OCI-M2 (cell line): ENCODE data around the gene PPIE.

Experiments
- DNase-seq: peaks from one replicate; lab custom pipeline; 2025; ENCODE audit not compliant: unreplicated experiment; lab: John Stamatoyannopoulos, UW

PPIE gene

DNA sequence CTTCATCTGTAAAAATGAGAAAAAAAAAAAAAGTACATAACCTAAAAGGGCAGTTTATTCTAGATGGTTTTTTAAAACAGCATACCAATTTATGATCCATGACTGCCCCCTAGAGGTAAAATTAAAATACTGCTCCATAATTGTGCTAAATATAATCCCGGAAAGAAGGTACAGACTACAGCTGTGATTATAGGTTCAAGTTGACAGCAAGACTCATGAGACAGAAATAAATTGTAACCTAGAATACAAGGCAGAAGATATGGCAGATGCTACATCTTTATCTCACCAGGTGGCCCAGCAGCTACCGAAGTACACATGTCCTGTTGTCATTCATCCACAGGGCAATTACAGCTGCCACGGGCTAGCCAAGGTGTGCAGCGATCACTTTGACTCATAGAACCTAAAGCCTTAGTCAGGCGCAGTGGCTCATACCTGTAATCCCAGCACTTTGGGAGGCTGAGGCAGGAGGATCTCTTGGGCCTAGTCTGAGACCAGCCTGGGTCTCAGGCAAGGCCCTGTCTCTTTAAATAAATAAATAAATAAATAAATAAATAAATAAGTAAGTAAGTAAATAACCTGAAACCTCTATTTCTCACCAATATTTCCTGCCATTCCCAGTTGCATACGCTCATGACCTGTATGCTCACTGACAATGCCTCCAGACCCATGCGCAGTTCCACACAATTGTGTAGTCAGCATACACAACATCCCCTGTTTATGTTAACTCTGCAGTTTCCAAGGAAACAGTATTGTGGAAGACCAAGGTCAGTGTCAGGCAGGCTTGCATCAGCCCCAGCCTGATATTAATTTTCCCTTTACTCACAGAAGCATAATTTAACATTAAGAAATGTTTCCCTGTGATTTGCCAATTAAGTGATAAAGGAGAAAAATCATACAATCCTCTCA, 18.3 kb upstream of the PPIE start:
- DNase-seq, result no peak

DNA sequence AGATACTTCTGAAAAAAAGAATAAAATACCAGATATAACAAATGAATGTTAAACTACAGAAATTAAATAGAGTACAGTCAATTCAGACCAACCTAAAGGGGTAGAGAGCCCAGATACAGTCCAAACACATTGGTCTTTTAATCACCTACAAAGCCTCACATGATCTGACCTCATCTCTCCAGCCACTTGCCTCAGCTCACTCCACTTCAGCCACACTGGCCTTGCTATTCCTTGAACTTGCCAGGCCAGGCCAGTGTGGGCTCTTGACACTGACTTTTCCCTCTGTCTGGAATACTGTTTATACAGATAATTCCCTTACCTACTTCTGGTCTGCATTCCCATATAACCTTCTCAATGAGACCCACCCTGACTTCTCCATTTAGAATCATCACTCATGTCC, 17.0 kb upstream of the PPIE start:
- no peak for DNase-seq

DNA sequence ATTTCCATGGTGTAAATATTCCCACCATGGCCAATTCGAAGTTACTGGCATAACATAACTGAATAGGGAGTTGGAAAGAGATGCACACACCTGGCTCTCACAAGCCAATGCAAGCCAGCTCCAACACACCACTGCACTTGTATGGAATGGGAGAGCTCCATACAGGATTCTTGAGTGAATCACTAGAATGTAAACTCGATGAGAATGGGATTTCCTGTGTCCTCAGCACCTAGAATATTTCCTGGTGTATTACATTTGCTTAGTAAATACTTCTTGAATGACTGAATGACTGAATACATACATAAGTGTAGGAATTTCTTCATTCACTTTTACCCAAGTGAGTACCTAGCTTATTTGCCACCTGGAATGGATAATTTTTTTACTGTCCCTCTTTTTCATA, 16.2 kb upstream of the PPIE start:
- no peak for DNase-seq

DNA sequence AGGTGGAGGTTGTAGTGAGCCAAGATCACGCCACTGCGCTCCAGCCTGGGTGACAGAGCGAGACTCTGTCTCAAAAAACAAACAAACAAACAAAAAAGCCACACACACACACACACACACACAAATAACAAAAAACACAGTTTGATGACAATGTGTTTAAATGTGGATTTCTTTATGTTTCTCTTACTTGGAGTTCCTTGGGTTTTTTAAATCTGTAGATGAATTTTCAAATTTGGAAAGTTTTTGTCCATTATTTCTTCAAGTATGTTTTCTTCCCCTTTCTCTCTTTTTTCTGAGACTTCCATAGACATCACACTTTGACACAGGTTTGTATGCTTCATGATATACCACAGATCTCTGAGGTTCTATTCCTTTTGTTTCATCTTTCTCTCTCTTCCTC, 12.1 kb upstream of the PPIE start:
- DNase-seq, result no peak

DNA sequence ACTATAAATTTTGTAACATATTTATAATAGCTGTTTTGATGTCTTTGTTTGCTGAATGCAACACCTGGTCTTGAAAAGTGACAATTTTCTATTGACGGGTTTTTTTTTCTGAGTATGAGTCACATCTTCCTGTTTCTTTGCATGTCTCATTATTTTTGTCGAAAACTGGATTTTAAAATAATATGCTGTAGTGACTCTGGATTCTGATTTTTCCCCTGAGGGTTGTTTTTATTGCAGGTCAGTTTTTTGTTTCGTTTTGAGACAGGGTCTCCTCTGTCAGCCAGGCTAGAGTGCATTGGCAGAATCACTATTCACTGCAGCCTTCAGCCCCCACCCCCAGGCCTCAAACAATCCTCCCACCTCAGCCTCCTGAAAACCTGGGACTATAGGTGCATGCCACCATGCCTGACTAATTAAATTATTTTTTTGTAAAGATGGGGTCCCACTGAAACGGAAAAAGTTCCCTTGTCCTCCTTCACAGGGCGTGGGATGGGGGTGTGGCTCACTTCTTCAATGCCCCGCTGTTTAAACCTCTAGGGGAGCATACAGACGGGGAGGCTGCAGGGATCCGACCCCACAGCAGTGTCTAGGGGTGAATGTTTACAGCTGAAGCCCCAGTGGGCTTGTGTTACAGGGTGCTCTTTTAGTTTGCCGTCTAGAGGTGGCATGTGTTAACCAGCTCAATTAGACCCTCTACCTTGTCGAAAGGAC, 11.3 kb upstream of the PPIE start:
- no peak for DNase-seq

DNA sequence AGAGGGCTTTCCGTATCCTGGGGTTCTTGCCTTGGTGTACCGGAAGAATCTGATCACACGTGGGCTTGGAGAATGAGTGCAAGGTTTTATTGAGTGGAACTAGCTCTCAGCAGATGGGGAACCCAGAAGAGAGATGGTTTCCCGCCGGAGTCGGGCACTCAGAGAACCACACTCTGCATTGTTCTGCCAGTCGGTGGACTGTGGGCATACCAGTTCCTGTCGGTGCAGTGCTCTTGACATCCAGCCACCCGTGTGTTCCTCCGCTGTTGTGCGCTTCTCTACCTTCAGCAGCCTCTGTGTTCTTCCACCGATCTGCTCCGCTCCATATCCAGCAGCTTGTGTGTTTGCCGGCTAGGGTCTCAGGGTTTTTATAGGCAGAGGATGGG, 10.8 kb upstream of the PPIE start:
- DNase-seq, result no peak

DNA sequence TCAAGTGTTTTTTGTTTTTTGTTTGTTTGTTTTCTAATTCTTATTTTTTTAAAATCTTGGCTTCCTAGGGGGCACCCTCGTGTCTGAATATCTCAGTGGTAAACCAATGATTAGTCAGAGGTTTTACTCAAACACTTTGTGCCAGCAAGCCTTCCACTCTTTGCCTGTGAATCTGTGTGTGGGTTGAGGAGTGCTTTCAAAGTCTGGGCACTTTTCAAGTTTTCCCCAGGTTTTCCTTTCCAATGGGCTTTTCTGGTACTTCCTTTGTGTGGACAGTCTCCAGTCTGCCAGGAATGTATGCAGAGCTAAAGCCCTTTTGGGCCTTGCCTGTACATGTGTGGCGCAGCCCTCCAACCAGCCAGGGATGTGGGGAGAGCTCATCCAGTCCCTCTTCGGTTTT, 9.7 kb upstream of the PPIE start:
- no peak for DNase-seq

DNA sequence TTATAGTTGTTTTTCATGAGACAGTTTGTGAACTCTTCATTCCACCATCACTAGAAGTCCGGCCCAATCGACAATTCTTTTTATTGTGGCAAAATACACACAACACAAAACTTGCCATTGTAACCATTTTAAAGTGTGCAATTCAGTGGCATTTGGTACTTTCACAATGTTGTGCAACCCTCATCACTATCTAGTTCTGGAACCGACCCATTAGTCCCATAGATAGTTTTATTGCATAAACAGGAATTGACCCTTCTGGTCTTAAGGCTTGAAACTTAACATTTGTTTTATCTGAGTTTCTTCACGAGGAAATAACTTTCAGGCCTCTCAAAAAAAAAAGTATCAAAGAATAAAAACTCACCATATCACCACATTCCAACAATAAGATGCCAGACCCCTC, 8.8 kb upstream of the PPIE start:
- no peak for DNase-seq

DNA sequence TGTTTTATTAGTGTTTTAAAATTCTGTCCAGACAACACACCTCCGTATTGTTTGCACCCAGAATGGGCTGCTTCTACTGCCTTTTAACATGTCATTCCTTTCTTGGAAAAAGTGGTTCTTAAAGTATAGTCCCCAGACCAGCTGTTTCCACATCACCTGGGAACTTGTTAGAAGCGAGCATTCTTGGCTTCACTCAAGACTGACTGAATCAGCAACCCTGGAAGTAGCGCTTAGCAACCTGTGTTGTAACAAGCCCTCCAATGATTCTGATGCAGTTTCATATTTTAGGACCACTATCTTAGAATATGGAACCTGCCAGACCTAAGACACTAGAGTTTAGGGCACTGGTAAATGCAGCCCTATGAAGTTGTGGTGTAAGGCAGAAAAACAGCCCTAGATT, 6.0 kb upstream of the PPIE start:
- DNase-seq, result no peak

DNA sequence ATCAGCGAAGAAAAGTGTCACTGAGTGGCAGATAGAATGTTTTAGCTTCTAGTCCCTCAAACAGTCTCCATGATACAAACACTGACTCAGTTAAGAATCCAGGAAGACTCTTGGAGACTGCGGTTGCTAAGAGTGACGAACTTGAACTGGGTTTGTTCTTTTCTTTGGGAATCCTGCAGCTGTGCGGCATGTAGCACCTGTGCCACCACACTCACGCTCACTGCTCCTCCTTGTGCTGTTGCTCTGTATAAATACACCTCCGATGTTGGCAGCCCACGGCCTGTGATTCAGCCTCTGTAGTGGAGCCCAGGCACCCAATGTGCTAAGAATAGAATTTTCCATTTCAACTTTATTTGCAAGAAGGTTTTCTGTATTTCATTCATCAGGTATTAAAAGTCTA, 5.5 kb upstream of the PPIE start:
- DNase-seq, result no peak

DNA sequence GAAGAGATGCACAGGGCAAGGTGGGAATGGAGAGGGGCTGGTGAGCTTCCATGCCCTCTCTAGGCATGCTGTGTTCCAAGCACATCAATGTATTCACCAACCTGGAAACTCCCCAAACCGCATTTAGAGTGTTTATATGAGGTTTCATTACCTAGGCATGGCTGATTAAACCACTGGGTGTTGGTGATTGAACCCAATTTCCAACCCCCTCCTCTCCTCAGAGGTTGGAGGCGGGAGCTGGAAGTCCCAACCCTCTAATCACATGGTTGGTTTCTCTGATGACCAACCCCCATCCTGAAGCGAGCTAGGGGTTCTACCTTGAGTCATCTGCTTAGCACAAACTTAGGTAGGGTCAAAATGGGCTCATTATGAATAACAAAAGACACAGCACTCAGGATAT, 3.0 kb upstream of the PPIE start:
- no peak for DNase-seq

DNA sequence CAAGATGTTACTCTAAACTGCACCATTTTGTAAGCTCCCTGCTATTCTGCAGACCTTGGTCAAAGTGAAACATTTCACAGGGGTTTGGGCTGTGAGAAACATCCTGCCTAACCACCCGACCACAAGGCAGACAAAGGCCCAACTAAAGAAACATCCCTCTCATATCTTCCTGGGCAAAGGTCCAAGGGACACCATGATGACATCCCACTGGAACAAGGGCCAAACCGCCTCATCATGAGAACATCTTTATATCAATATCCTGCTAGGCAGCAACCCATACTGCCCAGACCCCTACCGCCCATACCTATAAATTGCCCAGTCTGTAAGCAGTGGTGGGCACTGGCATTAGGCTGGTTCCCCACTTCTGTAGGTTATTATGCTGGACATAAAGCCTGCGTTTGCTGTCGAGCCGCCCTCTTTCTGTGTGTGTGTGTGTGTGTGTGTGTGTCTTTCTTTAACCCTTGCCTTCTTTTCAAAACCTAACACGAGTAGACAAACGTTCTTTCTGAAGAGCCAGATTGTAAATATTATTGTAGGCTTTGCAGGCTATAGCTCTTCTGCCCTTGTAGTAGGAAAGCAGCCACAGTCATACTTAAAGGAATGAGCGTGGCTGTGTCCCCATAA, 1.0 kb upstream of the PPIE start:
- no peak for DNase-seq

DNA sequence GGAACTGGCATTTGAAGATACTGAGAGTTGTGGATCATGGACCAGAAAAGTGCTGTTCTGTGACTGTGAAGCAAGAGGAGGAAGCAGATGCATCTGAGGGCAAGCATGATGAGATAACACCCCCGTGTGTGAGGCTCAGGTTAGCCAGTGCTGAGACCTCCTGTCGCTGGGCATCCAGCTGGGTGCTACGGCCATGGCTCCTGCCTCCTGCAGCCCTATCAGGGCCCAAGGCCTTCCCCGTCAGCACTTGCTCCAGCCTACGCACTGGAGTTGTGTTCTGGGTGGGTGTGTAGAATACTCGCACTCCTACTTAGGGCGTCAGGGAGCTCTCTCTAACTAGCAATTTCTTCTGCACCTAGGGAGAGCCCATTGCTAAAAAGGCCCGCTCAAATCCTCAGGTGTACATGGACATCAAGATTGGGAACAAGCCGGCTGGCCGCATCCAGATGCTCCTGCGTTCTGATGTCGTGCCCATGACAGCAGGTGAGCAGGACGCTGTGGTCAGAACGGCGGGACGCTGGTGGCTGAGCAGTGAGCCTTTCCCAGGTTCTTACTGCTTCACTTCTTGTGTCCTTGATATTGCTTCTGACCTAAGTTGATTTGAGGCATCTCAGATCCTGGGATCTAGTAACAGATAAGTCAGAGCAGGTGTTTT, 6.5 kb downstream of the PPIE start:
- no peak for DNase-seq

DNA sequence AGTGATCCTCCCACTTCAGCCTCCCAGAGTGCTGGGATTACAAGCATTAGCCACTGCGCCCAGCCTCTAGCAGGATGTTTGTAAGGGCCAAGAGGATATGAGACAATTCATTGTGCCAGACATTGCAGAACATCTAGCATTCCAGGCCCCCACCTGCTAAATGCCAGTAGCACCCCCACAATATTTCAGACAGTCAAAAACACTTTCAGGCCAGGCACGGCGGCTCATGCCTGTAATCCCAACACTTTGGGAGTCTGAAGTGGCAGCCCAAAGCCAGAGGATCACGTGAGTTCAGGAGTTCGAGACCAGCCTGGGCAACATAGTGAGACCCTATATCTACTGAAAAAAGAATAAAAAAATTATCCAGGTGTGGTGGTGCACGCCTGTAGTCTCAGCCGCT, 12.9 kb downstream of the PPIE start:
- no peak for DNase-seq

DNA sequence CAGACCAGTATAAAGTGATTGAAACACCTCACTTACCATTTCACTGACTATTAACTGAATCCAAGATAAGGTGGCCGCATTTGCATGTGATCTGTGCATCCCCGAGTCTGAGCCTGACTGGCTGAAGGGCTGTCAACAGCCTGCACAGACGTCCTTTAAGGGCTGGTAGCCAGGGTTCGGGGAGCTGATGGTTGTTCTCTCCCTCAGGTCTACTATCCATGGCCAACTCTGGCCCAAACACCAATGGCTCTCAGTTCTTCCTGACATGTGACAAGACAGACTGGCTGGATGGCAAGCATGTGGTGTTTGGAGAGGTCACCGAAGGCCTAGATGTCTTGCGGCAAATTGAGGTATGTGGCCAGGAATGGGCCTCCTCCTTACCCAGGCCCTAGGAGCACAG, 14.0 kb downstream of the PPIE start:
- no peak for DNase-seq

DNA sequence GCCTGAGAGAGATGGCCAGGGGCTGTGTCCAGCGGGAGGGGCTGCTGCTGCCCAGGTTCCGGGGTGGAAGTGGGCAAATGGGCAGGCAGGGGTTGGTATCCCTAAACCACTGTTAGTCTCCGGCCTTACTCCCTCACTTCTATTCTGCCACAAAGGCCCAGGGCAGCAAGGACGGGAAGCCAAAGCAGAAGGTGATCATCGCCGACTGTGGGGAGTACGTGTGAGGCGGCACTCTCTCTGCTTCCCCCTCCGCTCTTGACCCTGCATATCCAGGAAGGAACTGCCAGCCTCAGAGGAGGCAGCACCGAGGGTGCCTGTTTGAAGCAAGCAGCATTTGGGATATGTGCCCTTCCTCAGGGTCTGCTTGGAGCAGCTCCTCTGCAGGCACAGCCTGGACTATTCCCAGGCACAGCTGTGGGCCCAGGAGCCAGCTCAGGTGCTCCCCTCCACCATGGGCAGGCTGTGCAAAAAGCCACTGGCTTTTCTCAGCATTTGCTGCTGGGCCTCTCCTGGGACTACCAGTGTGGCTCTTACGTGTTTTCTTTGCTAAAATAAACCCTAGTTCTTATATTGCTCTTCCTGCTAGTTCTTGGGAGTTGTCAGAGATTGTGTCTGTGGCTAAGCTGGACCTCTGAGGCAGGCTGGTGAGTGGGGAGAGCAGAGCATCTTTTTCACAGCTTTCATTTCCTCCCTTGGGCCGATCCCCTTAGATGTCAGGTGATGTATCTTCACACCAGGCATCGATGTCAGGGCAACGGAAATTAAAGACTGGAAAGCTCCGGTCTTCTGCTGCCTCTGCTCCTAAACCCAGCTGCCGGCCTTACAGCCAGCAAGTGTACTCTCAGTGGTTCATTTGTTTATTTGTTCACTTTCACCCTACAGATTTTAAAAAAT, 14.7 kb downstream of the PPIE start:
- no peak for DNase-seq

DNA sequence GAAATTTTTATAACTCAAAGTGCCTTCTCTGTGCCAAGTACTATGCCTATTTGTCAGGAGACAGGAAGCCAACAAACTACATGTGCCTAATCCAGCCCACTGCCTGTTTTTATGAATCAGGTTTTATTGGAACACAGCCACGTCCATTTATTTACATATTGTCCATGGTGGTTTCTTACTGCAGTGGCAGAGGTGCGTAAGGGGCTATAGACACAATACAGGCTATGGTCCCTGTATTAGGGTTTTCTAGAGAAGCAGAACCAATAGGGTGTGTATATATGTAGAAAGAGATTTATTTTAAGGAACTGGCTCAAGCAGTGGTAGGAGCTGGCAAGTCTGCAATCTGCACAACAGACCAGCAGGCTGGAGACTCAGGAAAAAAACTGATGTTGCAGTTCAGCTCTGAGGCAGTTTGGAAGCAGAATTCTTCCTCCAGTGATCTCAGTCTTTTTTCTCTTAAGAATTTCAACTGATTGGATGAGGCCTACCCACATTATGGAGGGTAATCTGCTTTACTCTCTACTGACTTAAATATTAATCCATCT, 15.4 kb downstream of the PPIE start:
- no peak for DNase-seq

DNA sequence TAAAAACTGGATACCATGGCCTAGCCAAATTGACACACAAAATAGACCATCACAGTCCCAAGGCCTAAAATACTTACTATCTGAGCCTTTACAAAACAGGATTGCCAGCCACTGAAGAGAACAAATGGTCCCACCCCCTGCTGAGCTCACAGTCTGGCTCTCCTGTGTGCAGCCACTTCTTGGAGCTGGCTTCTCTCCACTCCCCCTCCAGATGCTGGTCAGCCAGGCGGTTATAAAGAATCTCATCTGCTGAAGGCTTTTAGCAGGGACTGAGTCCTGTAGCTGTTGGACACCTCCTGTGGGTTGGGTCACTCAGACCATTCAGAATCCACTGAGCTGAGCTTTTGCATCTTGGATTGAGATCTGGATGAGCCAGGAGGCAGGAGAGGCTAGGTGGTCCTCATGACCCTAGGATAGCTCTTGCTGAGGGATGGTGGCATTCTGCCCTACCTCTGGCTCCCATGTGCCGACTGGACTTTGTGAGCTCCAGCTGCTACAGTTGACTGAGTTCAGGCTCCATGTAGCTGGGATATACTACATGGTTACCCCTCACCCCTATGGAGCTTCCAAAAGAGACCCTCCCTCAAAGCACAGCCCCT, 16.3 kb downstream of the PPIE start:
- no peak for DNase-seq

DNA sequence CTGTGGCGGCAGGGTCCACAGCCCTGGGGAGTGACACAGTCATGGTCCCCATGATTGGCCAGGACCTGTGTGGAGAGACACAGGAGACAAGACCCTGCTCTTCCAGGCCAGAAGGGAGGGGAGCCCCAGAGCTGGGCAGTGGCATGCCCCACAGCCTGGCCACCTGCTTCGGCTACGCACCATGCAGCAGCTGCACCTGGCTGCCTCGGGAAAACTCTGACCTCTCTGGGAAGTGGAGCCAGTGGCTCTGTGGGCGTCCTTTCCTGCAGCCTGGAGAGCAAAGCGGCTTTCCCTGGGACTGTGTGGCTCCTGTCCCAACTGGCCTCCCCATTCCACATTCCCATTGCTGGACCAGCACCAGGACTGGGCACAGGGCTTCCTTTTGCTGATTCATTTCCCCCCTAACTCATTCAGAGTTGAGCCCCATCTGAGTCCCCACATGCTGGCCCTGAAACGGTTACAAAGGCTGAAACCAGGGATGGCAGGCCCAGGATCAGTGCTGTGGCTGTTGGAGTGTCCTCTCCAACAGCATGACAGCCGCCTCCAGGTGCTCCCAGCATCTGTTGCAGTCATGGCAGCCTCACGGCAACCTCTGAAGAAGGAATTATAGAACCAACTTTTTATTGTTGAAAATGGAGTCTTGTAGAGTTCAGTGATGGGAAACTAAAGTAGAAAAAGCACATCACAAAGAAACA, 17.4 kb downstream of the PPIE start:
- no peak for DNase-seq
